HepG2 (cell line): ENCODE data around the gene DPH2. TPM values are rescaled to one million over a fixed set of nuclear protein-coding genes. Genes with fewer than 3 reads are reported as not detected.
A peak's percentile ranks its signal among the peaks of the same experiment; 100 is the strongest.

Experiments
- ATF6 ChIP-seq: sonication (generic); formaldehyde crosslinking; conservative IDR thresholded peaks from 2 replicates; pipeline ENCODE4 v1.4.0; 2020; ENCODE audit warnings: missing genetic modification reagents
- ATF7 ChIP-seq, 2 experiments: fragments of 450-650 bp in 1 of 2; sonication (generic) in 1 of 2; formaldehyde crosslinking in 1 of 2; IDR thresholded peaks; 2 replicates each; pipeline versions ENCODE4 v1.4.0 to v1.6.1; 2016 to 2020; ENCODE audit warnings: antibody characterized with exemption in 1 of 2, mild to moderate bottlenecking in 1 of 2, missing genetic modification reagents in 1 of 2
- HOXD1 ChIP-seq: sonication (generic); formaldehyde crosslinking; IDR thresholded peaks from 2 replicates; pipeline ENCODE4 v1.5.0; 2020; ENCODE audit warnings: missing genetic modification reagents
- JDP2 ChIP-seq: sonication (generic); formaldehyde crosslinking; IDR thresholded peaks from 2 replicates; pipeline ENCODE4 v1.8.1; 2022; ENCODE audit warnings: missing genetic modification reagents, borderline replicate concordance
- KLF11 ChIP-seq: IDR thresholded peaks from 2 replicates; pipeline ENCODE4 v1.6.1; 2016; ENCODE audit warnings: missing compliant biosample characterization
- KLF13 ChIP-seq: sonication (generic); formaldehyde crosslinking; IDR thresholded peaks from 2 replicates; pipeline ENCODE4 v1.4.0; 2020; ENCODE audit warnings: mild to moderate bottlenecking, missing genetic modification reagents
- MBNL3 ChIP-seq: fragments of 250-450 bp; sonication (Bioruptor Pico); conservative IDR thresholded peaks from 2 replicates; pipeline ENCODE4 v1.8.0; 2022; ENCODE audit warnings: mild to moderate bottlenecking, inconsistent platforms
- MLLT10 ChIP-seq: sonication (generic); formaldehyde crosslinking; IDR thresholded peaks from 2 replicates; pipeline ENCODE4 v1.4.0; 2020; ENCODE audit warnings: missing genetic modification reagents
- NFYC ChIP-seq: IDR thresholded peaks from 2 replicates; pipeline ENCODE4 v1.6.1; 2016; ENCODE audit warnings: missing genetic modification reagents, missing compliant biosample characterization
- RFX3 ChIP-seq: IDR thresholded peaks from 2 replicates; pipeline ENCODE4 v1.6.1; 2016; ENCODE audit warnings: missing biosample characterization, missing genetic modification reagents
- SOX6 ChIP-seq, 2 experiments: fragments of 450-650 bp in 1 of 2; sonication (generic) in 1 of 2; formaldehyde crosslinking in 1 of 2; IDR thresholded peaks; 2 replicates each; pipeline versions ENCODE4 v1.4.0 to v1.6.1; 2017 to 2020; ENCODE audit warnings: antibody characterized with exemption in 1 of 2, mild to moderate bottlenecking in 1 of 2, missing genetic modification reagents in 1 of 2
- SPEN ChIP-seq: sonication (generic); formaldehyde crosslinking; IDR thresholded peaks from 2 replicates; pipeline ENCODE4 v1.5.1; 2020; ENCODE audit warnings: low read depth, mild to moderate bottlenecking, missing genetic modification reagents
- TFDP2 ChIP-seq: sonication (generic); formaldehyde crosslinking; IDR thresholded peaks from 2 replicates; pipeline ENCODE4 v1.4.0; 2020; ENCODE audit warnings: missing genetic modification reagents
- ZFP90 ChIP-seq: sonication (generic); formaldehyde crosslinking; IDR thresholded peaks from 2 replicates; pipeline ENCODE4 v1.8.0; 2022; ENCODE audit warnings: missing genetic modification reagents, mild to moderate bottlenecking, inconsistent platforms, borderline replicate concordance
- ZNF101 ChIP-seq: sonication (generic); formaldehyde crosslinking; IDR thresholded peaks from 2 replicates; pipeline ENCODE4 v1.4.0; 2020; ENCODE audit warnings: mild to moderate bottlenecking, low read depth, missing genetic modification reagents, borderline replicate concordance
- ZNF337 ChIP-seq: sonication (generic); formaldehyde crosslinking; IDR thresholded peaks from 2 replicates; pipeline ENCODE4 v1.5.1; 2020; ENCODE audit warnings: missing genetic modification reagents, low read depth, mild to moderate bottlenecking, borderline replicate concordance
- ZNF441 ChIP-seq: sonication (generic); formaldehyde crosslinking; IDR thresholded peaks from 2 replicates; pipeline ENCODE4 v1.7.0; 2021; ENCODE audit warnings: missing genetic modification reagents, borderline replicate concordance
- ZNF607 ChIP-seq: sonication (generic); formaldehyde crosslinking; IDR thresholded peaks from 2 replicates; pipeline ENCODE4 v1.5.1; 2020; ENCODE audit warnings: missing genetic modification reagents, mild to moderate bottlenecking, borderline replicate concordance
- ZNF7 ChIP-seq: IDR thresholded peaks from 2 replicates; pipeline ENCODE4 v1.6.1; 2016; ENCODE audit warnings: missing biosample characterization, missing genetic modification reagents
- ZSCAN9 ChIP-seq: IDR thresholded peaks from 2 replicates; pipeline ENCODE4 v1.6.1; 2016; ENCODE audit warnings: borderline replicate concordance
- polyA plus RNA-seq, 8 experiments: library from polyadenylated mRNA; depleted of rRNA in 3 of 8; stranded (reverse) in 7 of 8; unstranded in 1 of 8; fragments of >200 nt; fragmentation: Illumina TruSeq in 4 of 8; extraction: Trizol in 4 of 8; gene quantifications; 2 replicates each; pipeline versions ENCODE4 v1.2.1 to v1.2.3, GENCODE V29; 2011 to 2016; ENCODE audit warnings: low read depth in 4 of 8, missing spikeins in 1 of 8, mixed read lengths in 1 of 8; ENCODE audit not compliant: insufficient read depth in 1 of 8
- total RNA-seq, 5 experiments: library from RNA; depleted of rRNA; stranded (reverse); fragments of >200 nt; fragmentation: Illumina TruSeq; extraction: Trizol; gene quantifications; 2 replicates each; pipeline ENCODE4 v1.2.3, GENCODE V29; 2016; ENCODE audit warnings: low read depth in 1 of 5
- TF ChIP-seq, protein P1 (sequence below): IDR thresholded peaks from 2 replicates; pipeline ENCODE4 v1.6.1; 2016; ENCODE audit warnings: low read depth, missing genetic modification reagents, missing compliant biosample characterization

Gene DPH2
- total and polyA plus RNA-seq, 2 of the 13 experiments (the other 11 are each of a cell fraction or from before 2014, with no cell fraction given), result 32.2 to 38.3 TPM

DNA sequence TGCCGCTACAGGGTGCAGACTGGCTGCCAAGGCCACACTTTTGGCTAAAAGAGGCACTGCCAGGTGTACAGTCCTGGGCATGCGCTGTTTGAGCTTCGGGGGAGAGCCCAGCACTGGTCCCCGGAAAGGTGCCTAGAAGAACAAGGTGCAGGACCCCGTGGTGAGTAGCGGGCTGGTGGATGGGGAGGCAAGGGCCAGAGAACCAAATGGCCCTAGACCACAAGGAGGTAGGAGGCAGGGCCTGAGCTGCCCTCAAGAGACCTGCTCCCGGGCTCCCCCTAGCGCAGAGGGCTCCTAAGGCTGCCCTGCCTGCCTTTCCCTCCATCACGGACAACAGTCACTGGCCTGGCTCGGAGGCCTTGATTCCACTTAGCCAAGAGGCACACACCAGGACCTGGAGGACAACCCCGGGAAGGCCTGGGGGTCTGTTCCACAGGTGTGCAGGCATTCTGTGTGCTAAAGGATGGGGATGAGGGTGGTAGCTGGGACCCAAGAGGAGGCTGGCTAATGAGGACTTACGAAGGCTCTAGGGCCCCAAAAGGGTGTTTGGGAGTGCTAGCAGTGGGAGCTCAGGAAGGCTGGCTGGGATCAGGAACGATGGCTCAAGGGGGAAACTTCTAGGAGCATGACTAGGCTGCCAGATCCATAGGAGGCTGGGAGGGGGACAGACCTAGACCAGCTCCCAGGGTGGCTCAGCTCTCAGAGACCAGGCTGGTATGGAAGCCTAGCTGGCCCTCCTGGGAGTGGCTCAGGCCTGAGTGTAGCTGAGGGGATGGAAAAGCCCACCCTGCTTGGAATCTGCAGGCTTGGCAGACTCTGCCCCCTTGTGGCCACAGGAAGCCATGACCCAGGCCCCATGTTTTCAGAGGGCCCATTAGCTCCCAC, 35.5 kb upstream of the DPH2 start (continued):
- no peak for TF ChIP-seq TFDP2 (CRISPR knock-in tag)
- TF ChIP-seq JDP2 (CRISPR knock-in tag), result no peak
- no peak for TF ChIP-seq MLLT10 (CRISPR knock-in tag)
- TF ChIP-seq ATF6, result no peak
- TF ChIP-seq KLF13, result no peak
- TF ChIP-seq ATF7 (IDR thresholded peaks at IDR 0.05), result no peak
- no peak for TF ChIP-seq ATF7 (CRISPR knock-in tag; IDR thresholded peaks at IDR 0.05)
- TF ChIP-seq ZNF607, result 0 out of 2 replicates have a peak, but pooled peaks have one; percentile 16
- TF ChIP-seq ZNF7 (CRISPR knock-in tag), result no peak
- no peak for TF ChIP-seq SPEN (CRISPR knock-in tag)
- TF ChIP-seq MBNL3, result no peak
- 0 out of 2 replicates have a peak, but pooled peaks have one; percentile 14 for TF ChIP-seq HOXD1
- no peak for TF ChIP-seq ZNF337 (CRISPR knock-in tag)
- TF ChIP-seq NFYC (CRISPR knock-in tag), result no peak
- TF ChIP-seq, protein P1, sequence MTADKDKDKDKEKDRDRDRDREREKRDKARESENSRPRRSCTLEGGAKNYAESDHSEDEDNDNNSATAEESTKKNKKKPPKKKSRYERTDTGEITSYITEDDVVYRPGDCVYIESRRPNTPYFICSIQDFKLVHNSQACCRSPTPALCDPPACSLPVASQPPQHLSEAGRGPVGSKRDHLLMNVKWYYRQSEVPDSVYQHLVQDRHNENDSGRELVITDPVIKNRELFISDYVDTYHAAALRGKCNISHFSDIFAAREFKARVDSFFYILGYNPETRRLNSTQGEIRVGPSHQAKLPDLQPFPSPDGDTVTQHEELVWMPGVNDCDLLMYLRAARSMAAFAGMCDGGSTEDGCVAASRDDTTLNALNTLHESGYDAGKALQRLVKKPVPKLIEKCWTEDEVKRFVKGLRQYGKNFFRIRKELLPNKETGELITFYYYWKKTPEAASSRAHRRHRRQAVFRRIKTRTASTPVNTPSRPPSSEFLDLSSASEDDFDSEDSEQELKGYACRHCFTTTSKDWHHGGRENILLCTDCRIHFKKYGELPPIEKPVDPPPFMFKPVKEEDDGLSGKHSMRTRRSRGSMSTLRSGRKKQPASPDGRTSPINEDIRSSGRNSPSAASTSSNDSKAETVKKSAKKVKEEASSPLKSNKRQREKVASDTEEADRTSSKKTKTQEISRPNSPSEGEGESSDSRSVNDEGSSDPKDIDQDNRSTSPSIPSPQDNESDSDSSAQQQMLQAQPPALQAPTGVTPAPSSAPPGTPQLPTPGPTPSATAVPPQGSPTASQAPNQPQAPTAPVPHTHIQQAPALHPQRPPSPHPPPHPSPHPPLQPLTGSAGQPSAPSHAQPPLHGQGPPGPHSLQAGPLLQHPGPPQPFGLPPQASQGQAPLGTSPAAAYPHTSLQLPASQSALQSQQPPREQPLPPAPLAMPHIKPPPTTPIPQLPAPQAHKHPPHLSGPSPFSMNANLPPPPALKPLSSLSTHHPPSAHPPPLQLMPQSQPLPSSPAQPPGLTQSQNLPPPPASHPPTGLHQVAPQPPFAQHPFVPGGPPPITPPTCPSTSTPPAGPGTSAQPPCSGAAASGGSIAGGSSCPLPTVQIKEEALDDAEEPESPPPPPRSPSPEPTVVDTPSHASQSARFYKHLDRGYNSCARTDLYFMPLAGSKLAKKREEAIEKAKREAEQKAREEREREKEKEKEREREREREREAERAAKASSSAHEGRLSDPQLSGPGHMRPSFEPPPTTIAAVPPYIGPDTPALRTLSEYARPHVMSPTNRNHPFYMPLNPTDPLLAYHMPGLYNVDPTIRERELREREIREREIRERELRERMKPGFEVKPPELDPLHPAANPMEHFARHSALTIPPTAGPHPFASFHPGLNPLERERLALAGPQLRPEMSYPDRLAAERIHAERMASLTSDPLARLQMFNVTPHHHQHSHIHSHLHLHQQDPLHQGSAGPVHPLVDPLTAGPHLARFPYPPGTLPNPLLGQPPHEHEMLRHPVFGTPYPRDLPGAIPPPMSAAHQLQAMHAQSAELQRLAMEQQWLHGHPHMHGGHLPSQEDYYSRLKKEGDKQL (CRISPR knock-in tag), result no peak
- TF ChIP-seq KLF11 (CRISPR knock-in tag), result no peak
- no peak for TF ChIP-seq ZSCAN9
- TF ChIP-seq ZFP90 (CRISPR knock-in tag), result no peak
- TF ChIP-seq RFX3 (CRISPR knock-in tag), result no peak
- TF ChIP-seq SOX6 (IDR thresholded peaks at IDR 0.05), result no peak
- 0 out of 2 replicates have a peak, but pooled peaks have one; percentile 9 for TF ChIP-seq SOX6 (CRISPR knock-in tag; IDR thresholded peaks at IDR 0.05)
- no peak for TF ChIP-seq ZNF441 (CRISPR knock-in tag)
- no peak for TF ChIP-seq ZNF101 (CRISPR knock-in tag)
